Loucy (cell line): Measurements from ENCODE around the gene ZFAND3.

Experiments used
- CTCF ChIP-seq: fragments of 200-600 bp; sonication (generic); conservative IDR thresholded peaks from 2 replicates; pipeline ENCODE4 v1.5.1; 2014; ENCODE audit warnings: mild to moderate bottlenecking, antibody characterized with exemption, low read length
- EZH2phosphoT487 ChIP-seq: fragments of 200-600 bp; IDR thresholded peaks from 2 replicates; pipeline ENCODE4 v1.6.1; 2018; ENCODE audit warnings: antibody characterized with exemption, mild to moderate bottlenecking, moderate library complexity, borderline replicate concordance

GRCh38 chr6:37903351-37904340, 84.1 kb downstream of the ZFAND3 start:
- TF ChIP-seq CTCF = no peak
- no peak for TF ChIP-seq EZH2phosphoT487
